ENCODE results near the gene HACD3.
"Not testable (repeated sequence)": the region's sequence is repeated elsewhere in the genome, so short reads cannot be mapped to it uniquely, and the experiment has no call there.

The HACD3 gene

GRCh38 chr15:65530318-65531111, at the start of gene HACD3:
TSS of gene HACD3 (plus strand) at chr15:65530463. CDS start at chr15:65530632, 169 bp downstream.
- FAIRE-seq: no peak

- FAIRE-seq: no peak
Measured at GRCh38 chr15:65484876-65485275, 45.4 kb upstream of the HACD3 start.

- no peak for FAIRE-seq
Measured at GRCh38 chr15:65494076-65494475, 36.2 kb upstream of the HACD3 start.

- FAIRE-seq: no peak
Measured at GRCh38 chr15:65509321-65509720, 20.9 kb upstream of the HACD3 start.

- no peak for FAIRE-seq
Measured at GRCh38 chr15:65512189-65512588, 18.1 kb upstream of the HACD3 start.

GRCh38 chr15:65512807-65513416, 17.4 kb upstream of the HACD3 start:
- FAIRE-seq: no peak

- FAIRE-seq: no peak
Measured at GRCh38 chr15:65516997-65517865, 13.0 kb upstream of the HACD3 start, which contains the start of gene DPP8. TSS of gene DPP8 (minus strand) at chr15:65517689. CDS start at chr15:65512553, 5,136 bp downstream.

GRCh38 chr15:65517866-65518207, 12.4 kb upstream of the HACD3 start:
- FAIRE-seq: no peak

GRCh38 chr15:65518633-65519285, 11.5 kb upstream of the HACD3 start:
- FAIRE-seq: no peak

GRCh38 chr15:65521350-65521749, 8.9 kb upstream of the HACD3 start:
- no peak for FAIRE-seq

- no peak for FAIRE-seq
Measured at GRCh38 chr15:65524226-65524625, 6.0 kb upstream of the HACD3 start.

- no peak for FAIRE-seq
Measured at GRCh38 chr15:65525622-65526021, 4.6 kb upstream of the HACD3 start.

GRCh38 chr15:65528461-65529060, 1.7 kb upstream of the HACD3 start:
- FAIRE-seq: no peak

- no peak for FAIRE-seq
Measured at GRCh38 chr15:65529762-65530317, 423 bp upstream of the HACD3 start.

- no peak for FAIRE-seq
Measured at GRCh38 chr15:65532738-65533051, 2.4 kb downstream of the HACD3 start.

- FAIRE-seq: no peak
Measured at GRCh38 chr15:65533057-65533756, 2.9 kb downstream of the HACD3 start.

GRCh38 chr15:65535192-65535591, 4.9 kb downstream of the HACD3 start:
- FAIRE-seq: no peak

- FAIRE-seq: no peak
Measured at GRCh38 chr15:65540314-65540713, 10.1 kb downstream of the HACD3 start.

- no peak for FAIRE-seq
Measured at GRCh38 chr15:65541231-65541820, 11.1 kb downstream of the HACD3 start.

- no peak for FAIRE-seq
Measured at GRCh38 chr15:65547841-65548240, 17.6 kb downstream of the HACD3 start.

GRCh38 chr15:65549288-65549687, 19.0 kb downstream of the HACD3 start:
- not testable (repeated sequence) for FAIRE-seq

Data from colon (tissue), 2 donors.